GM19043 (cell line): ENCODE results near the gene CEPT1.

Source experiments
- ATAC-seq: cut with Tn5 transposase; IDR thresholded peaks from one replicate; pipeline ENCODE4 v1.9.1; 2021; ENCODE audit warnings: low read depth; ENCODE audit not compliant: unreplicated experiment

Gene CEPT1

DNA sequence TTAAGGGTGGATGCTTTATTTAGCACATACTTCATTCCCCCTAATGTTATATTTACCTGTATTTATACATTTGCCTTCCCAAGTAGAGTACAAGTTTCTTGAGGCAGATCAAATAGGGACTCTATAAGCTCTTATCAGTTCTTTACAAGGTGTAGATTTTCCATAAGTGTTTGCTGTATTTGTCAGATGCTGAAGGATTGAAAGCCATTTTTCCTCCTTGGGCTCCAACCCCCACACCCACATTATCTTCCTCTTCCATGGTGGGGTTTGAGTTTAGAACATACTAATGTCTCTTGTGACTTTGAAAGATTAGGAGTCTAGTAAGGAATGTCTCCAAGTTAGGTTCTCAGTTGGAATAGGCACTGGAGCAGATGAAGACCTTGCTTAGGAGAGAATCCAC is 85.1 kb downstream of the CEPT1 start:
- ATAC-seq = no peak

GRCh38 chr1:111225717-111226400 is 85.8 kb downstream of the CEPT1 start:
- ATAC-seq = no peak

- ATAC-seq = no peak
Measured at GRCh38 chr1:111227434-111227833, 87.4 kb downstream of the CEPT1 start, which contains the start of gene CHI3L2. TSS of gene CHI3L2 (plus strand) at chr1:111227713. CDS start at chr1:111227730, 17 bp downstream.

- no peak for ATAC-seq
Measured at GRCh38 chr1:111227851-111228747, 88.1 kb downstream of the CEPT1 start.

DNA sequence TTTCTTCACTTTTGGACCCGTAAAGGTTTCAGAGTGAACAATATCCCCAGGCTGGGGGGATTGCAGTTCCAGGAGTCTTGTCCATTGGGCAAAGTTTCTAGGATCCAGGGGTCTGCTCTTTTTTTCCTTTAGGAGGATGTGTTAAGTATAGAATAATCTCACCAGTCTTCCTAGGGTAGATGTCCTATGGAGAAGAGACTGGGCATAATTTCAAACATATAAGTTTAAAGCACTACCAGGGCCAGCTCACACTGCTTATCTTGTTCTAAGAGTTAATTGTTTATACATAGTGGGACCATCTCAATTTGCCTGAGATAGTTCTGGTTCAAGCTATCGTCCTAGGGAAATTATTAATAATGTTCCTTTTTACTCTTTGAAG is 88.7 kb downstream of the CEPT1 start:
- ATAC-seq = no peak

DNA sequence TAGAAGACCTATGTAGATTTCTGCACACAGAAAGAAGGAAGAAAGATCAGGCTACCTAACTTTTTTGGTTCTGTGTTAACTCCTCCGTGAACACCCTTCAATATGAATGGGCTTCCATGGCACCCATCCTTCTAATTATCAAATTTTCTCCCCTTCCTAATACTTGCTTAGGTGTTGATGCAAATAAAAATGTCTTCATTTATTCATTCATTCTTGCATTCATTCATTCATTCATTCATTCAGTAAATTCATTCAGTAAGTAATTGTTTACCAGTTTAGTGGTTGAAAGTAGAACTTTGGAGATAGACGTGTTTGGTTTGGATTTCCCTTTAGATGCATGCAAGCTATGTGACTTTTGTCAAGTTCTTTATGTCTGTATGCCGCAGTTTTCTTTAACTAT is 92.1 kb downstream of the CEPT1 start:
- ATAC-seq = no peak

- no peak for ATAC-seq
Measured at GRCh38 chr1:111234258-111234657, 94.2 kb downstream of the CEPT1 start.
